Caco-2 (cell line): Measurements from ENCODE around the gene SCN3B. TPM values are rescaled to one million over a fixed set of nuclear protein-coding genes. Genes with fewer than 3 reads are reported as not detected.

Experiments used
- BruUV-seq: library from RNA; stranded (reverse); fragments of 400-500 nt; replicated peaks from 2 replicates; lab custom pipeline; 2021; lab: Mats Ljungman, UMichigan
- CTCF ChIA-PET: fragments of 300-600 bp; sonication (Branson Sonifier 250); formaldehyde crosslinking; loops from one replicate; lab custom pipeline; 2022; ENCODE audit warnings: antibody characterized with exemption; lab: Charles Lee
- POLR2A ChIA-PET: fragments of 300-600 bp; sonication (Branson Sonifier 250); formaldehyde crosslinking; loops from one replicate; lab custom pipeline; 2022; ENCODE audit warnings: antibody characterized with exemption; lab: Charles Lee
- DNase-seq, 2 experiments: peaks; one replicate each; pipeline versions ENCODE4 v3.0.0 to v3.0.0-alpha.2; 2020 to 2022
- H3K27me3 ChIP-seq: replicated peaks from 2 replicates; pipeline ENCODE4 v1.6.0; 2011; ENCODE audit warnings: low read length; ENCODE audit not compliant: control insufficient read depth, insufficient read depth
- H3K36me3 ChIP-seq: 2 replicates; pipeline ENCODE4 v1.5.1; 2011; ENCODE audit warnings: low read length; ENCODE audit not compliant: control insufficient read depth, insufficient read depth
- H3K4me1 ChIP-seq: fragments of 250-450 bp; sonication (Bioruptor Pico); 2 replicates; pipeline ENCODE4 v1.5.1; 2020; ENCODE audit warnings: mild to moderate bottlenecking
- H3K4me3 ChIP-seq: 2 replicates; pipeline ENCODE4 v1.5.1; 2011; ENCODE audit warnings: low read depth, mild to moderate bottlenecking, control low read depth, low read length
- H3K9me3 ChIP-seq: fragments of 250-450 bp; sonication (Bioruptor Pico); 2 replicates; pipeline ENCODE4 v1.5.1; 2020; ENCODE audit warnings: mild to moderate bottlenecking, moderate library complexity
- H3K27ac Mint-ChIP-seq: one replicate; pipeline ENCODE4 v1.8.0; 2022; ENCODE audit warnings: mixed read lengths; ENCODE audit not compliant: unreplicated experiment
- H3K27me3 Mint-ChIP-seq: one replicate; pipeline ENCODE4 v1.8.0; 2022; ENCODE audit warnings: mixed read lengths; ENCODE audit not compliant: insufficient read depth, unreplicated experiment
- H3K36me3 Mint-ChIP-seq: one replicate; pipeline ENCODE4 v1.8.0; 2022; ENCODE audit warnings: mild to moderate bottlenecking, mixed read lengths; ENCODE audit not compliant: insufficient read depth, unreplicated experiment
- H3K4me1 Mint-ChIP-seq: one replicate; pipeline ENCODE4 v1.8.0; 2022; ENCODE audit warnings: low read depth, mixed read lengths; ENCODE audit not compliant: unreplicated experiment
- H3K4me3 Mint-ChIP-seq: one replicate; pipeline ENCODE4 v1.8.0; 2022; ENCODE audit warnings: mild to moderate bottlenecking, moderate library complexity, mixed read lengths; ENCODE audit not compliant: unreplicated experiment
- H3K9me3 Mint-ChIP-seq: one replicate; pipeline ENCODE4 v1.8.0; 2022; ENCODE audit warnings: mixed read lengths; ENCODE audit not compliant: unreplicated experiment
- CTCF ChIP-seq, 2 experiments: fragments of 200-600 bp in 1 of 2; IDR thresholded peaks; 1 replicate in 1 of 2; 2 replicates in 1 of 2; pipeline versions ENCODE4 v1.5.1 to v1.8.0; 2011 to 2022; ENCODE audit warnings: antibody characterized with exemption in 1 of 2, control low read depth in 1 of 2, inconsistent platforms in 1 of 2, low read depth in 1 of 2, low read length in 1 of 2, mild to moderate bottlenecking in 1 of 2, moderate library complexity in 1 of 2; ENCODE audit not compliant: insufficient read depth in 1 of 2, severe bottlenecking in 1 of 2, unreplicated experiment in 1 of 2
- intact Hi-C: fragments of 100-400 bp; cut with micrococcal nuclease; formaldehyde crosslinking; loops from one replicate; pipeline ENCODE4 v1.10.0; 2022; ENCODE audit not compliant: unreplicated experiment
- total RNA-seq: library from RNA; stranded (reverse); gene quantifications from 2 replicates; pipeline ENCODE4 v1.2.3, GENCODE V29; 2022

The SCN3B gene
- total RNA-seq, 1 experiment from 2014 or later = 0.82 TPM

- Mint-ChIP-seq H3K4me3 (no peak overlapping the region), H3K27ac (no peak overlapping the region), H3K27me3 (peaks cover 25% of the 10 kb centered on the region), H3K9me3 (peaks cover 9% of the 10 kb centered on the region), H3K36me3 (no peaks in the 10 kb centered on the region), H3K4me1 (no peaks in the 10 kb centered on the region)
- H3K36me3 ChIP-seq = no peaks in the 10 kb centered on the region
- peaks cover 7% of the 10 kb centered on the region for H3K9me3 ChIP-seq
- intact Hi-C loops = no loop called here
- H3K27me3 ChIP-seq = no peaks in the 10 kb centered on the region
- no peak overlapping the region for H3K4me3 ChIP-seq
- no TSS peak for BruUV-seq
- CTCF ChIA-PET = interaction anchor here (1.4 kb wide), 1 partner anchor 48 kb away, joined by 3 read pairs; no protein-coding TSS in a partner anchor
- no peaks in the 10 kb centered on the region; the same call in 1 of the 2 replicates for H3K4me1 ChIP-seq
- no peak for TF ChIP-seq CTCF (IDR thresholded peaks at IDR 0.05; ENCODE audit: insufficient read depth in 1 of 2, low read depth in 1 of 2, low read length in 1 of 2, severe bottlenecking in 1 of 2, unreplicated experiment in 1 of 2)
- POLR2A ChIA-PET = no interaction called here
- no peak for DNase-seq
Observed at GRCh38 chr11:123659311-123659710, 4.9 kb upstream of the SCN3B start.

GRCh38 chr11:123653827-123654565, 428 bp downstream of the SCN3B start:
- intact Hi-C loops = loop anchor here (1.0 kb wide), 2 partner anchors 20 to 53 kb away; no protein-coding TSS in a partner anchor
- Mint-ChIP-seq H3K27ac (no peak overlapping the region), H3K4me3 (peak overlapping the region; percentile 66), H3K4me1 (no peaks in the 10 kb centered on the region), H3K27me3 (peaks cover 34% of the 10 kb centered on the region), H3K36me3 (no peaks in the 10 kb centered on the region), H3K9me3 (no peaks in the 10 kb centered on the region)
- peak; percentile 78 to 83 for DNase-seq
- 0 out of 2 replicates have a peak, but pooled peaks cover 1% of the 10 kb centered on the region for H3K27me3 ChIP-seq
- peak overlapping the region; percentile 61 for H3K4me3 ChIP-seq
- no TSS peak for BruUV-seq
- H3K4me1 ChIP-seq = no peaks in the 10 kb centered on the region; the same call in 1 of the 2 replicates
- no peaks in the 10 kb centered on the region for H3K9me3 ChIP-seq
- ChIA-PET POLR2A (no interaction called here), CTCF (interaction anchor here (0.7 to 2.1 kb wide), 4 partner anchors 10 to 164 kb away, joined by 3 to 21 read pairs (median 4); no protein-coding TSS in a partner anchor)
- TF ChIP-seq CTCF (IDR thresholded peaks at IDR 0.05; ENCODE audit: insufficient read depth in 1 of 2, low read depth in 1 of 2, low read length in 1 of 2, severe bottlenecking in 1 of 2, unreplicated experiment in 1 of 2) = peak; percentile 35 to 40
- H3K36me3 ChIP-seq = no peaks in the 10 kb centered on the region

- no peak overlapping the region for H3K27ac Mint-ChIP-seq
- H3K9me3 Mint-ChIP-seq = no peaks in the 10 kb centered on the region
- no peak for TF ChIP-seq CTCF (IDR thresholded peaks at IDR 0.05; ENCODE audit: insufficient read depth in 1 of 2, low read depth in 1 of 2, low read length in 1 of 2, severe bottlenecking in 1 of 2, unreplicated experiment in 1 of 2)
- H3K4me3 ChIP-seq = peak overlapping the region; percentile 61
- intact Hi-C loops = no loop called here
- no peaks in the 10 kb centered on the region for H3K9me3 ChIP-seq
- H3K27me3 Mint-ChIP-seq = peaks cover 29% of the 10 kb centered on the region
- H3K4me1 Mint-ChIP-seq = no peaks in the 10 kb centered on the region
- no peaks in the 10 kb centered on the region for H3K36me3 Mint-ChIP-seq
- H3K36me3 ChIP-seq = no peaks in the 10 kb centered on the region
- H3K4me3 Mint-ChIP-seq = peak overlapping the region; percentile 66
- H3K4me1 ChIP-seq = no peaks in the 10 kb centered on the region; the same call in 1 of the 2 replicates
- CTCF ChIA-PET = interaction anchor here (0.6 to 2.1 kb wide), 5 partner anchors 10 to 1470 kb away, joined by 3 to 21 read pairs (median 3); no protein-coding TSS in a partner anchor
- POLR2A ChIA-PET = no interaction called here
- BruUV-seq = no TSS peak
- 0 out of 2 replicates have a peak, but pooled peaks cover 1% of the 10 kb centered on the region for H3K27me3 ChIP-seq
- DNase-seq = no peak
Observed at GRCh38 chr11:123653483-123653826, 969 bp downstream of the SCN3B start.
